GM12872 (cell line): ENCODE measurements around the gene YTHDF2.
A peak's percentile ranks its signal among the peaks of the same experiment; 100 is the strongest.

Experiments
- TF ChIP-seq, protein P1 (sequence below): IDR thresholded peaks from 3 replicates; pipeline ENCODE4 v1.5.1; 2011; ENCODE audit warnings: low read depth, mild to moderate bottlenecking, low read length, moderate library complexity; ENCODE audit not compliant: insufficient read depth

YTHDF2 gene

DNA sequence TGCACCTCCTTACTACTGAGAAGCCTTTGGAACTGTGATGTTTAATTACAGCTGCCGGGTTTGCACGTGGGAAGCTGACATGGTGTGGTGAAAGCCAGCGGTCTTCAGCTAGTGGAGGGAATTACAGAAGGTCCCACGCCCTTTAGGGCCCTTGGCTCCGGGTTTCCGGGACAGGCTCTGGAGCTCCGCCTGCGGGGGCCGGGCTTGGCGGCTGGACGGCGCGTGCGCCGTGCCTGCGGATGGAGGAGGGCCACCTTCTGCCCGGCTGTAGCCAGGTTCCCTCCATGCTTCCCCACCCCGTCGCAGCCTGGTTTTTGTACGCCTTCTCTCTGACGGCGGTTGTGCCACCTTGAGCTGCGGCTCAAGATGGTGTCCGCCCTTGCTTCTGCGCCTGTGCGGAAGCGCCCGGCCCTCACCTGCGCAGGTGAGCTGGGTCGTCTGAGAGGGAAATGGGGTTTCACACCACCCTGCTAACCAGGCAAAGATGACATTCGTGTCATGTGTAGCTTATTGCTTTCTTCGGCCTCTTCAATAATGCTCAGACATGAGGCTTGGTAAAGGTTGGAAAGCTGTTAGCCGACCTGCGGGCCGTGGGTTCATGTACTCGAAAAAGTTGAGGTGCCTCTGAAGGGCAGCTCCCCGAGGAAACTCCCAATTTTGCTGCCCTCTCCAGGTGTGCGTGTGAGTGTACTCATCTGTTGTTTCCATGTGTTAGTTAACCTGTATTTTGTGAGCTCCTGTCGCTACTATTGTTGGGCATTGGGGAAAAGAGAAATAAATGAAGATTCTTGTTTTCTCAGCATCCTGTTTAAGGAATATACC is 38.6 kb downstream of the YTHDF2 start:
- TF ChIP-seq, protein P1, sequence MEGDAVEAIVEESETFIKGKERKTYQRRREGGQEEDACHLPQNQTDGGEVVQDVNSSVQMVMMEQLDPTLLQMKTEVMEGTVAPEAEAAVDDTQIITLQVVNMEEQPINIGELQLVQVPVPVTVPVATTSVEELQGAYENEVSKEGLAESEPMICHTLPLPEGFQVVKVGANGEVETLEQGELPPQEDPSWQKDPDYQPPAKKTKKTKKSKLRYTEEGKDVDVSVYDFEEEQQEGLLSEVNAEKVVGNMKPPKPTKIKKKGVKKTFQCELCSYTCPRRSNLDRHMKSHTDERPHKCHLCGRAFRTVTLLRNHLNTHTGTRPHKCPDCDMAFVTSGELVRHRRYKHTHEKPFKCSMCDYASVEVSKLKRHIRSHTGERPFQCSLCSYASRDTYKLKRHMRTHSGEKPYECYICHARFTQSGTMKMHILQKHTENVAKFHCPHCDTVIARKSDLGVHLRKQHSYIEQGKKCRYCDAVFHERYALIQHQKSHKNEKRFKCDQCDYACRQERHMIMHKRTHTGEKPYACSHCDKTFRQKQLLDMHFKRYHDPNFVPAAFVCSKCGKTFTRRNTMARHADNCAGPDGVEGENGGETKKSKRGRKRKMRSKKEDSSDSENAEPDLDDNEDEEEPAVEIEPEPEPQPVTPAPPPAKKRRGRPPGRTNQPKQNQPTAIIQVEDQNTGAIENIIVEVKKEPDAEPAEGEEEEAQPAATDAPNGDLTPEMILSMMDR = no peak

DNA sequence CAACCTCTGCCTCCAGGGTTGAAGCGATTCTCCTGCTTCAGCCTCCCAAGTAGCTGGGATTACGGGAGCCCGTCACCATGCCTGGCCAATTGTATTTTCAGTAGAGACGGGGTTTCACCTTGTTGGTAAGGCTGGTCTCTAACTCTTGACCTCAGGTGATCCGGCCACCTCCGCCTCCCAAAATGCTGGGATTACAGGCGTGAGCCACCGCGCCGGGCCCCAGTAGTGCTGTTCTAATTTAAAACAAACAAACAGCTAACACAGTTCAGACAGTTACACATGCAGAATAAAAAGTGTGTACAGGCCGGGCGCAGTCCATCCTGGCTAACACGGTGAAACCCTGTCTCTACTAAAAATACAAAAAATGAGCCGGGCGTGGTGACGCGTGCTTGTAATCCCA is 39.6 kb downstream of the YTHDF2 start:
- TF ChIP-seq, protein P1 = no peak

DNA sequence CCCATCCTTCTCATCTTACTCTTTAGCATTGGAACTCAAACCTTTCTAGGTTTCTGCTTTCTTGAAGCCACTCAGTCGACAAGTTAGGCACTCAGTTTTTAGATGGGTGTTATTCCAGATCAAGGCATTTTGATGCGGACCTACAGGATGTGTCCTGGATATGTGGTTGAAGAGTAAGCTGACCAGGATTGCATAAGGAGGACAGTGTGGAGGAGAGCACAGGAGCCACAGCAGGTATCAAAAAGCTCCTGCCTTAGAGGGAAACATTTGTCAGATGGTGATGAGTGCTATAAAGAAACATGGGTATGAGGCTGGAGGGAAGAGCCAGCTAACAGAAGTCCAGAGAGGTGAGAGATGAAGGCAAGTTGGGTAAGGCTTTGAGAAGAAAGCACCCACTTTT is 41.3 kb downstream of the YTHDF2 start:
- TF ChIP-seq, protein P1 = no peak

DNA sequence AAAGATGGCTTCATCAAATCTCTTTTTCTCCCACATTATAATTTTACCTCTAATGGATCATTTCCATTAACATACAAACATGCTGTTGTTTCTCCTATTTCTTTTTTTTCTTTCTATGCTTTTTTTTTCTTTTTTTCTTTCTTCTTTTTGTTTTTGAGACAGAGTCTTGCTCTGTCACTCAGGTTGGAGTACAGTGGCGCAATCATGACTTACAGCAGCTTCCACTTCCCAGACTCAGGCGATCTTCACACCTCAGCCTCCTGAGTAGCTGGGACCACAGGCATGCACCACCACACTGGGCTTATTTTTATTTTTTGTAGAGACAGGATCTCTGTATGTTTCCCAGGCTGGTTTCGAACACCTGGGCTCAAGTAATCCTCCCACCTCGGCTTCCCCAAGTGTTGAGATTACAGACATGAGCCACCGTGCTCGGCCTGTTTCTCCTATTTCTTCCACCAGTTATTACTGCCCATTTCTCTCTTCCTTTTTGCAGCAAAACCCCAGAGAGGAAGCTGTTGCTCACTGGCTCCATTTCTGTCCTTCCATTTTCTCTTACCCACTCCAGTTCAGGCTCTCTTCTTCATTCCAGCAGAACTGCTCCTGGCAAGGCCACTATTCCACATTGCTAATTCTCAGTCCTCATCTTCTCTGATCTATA is 43.1 kb downstream of the YTHDF2 start:
- TF ChIP-seq, protein P1 = no peak

DNA sequence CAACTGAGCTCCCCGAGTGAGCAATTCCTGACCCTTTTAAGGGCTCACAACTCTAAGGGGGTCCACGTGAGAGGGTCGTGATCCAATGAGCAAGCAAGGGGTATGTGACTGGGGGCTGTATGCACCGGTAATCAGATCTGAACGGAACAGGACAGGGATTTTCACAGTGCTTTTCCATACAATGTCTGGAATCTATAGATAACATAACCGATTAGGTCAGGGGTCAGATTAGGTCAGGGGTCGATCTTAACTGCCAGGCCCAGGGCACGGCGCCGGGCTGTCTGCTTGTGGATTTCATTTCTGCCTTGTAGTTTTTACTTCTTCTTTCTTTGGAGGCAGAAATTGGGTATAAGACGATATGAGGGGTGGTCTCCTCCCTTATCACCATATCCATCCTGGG is 44.6 kb downstream of the YTHDF2 start:
- TF ChIP-seq, protein P1 = no peak

DNA sequence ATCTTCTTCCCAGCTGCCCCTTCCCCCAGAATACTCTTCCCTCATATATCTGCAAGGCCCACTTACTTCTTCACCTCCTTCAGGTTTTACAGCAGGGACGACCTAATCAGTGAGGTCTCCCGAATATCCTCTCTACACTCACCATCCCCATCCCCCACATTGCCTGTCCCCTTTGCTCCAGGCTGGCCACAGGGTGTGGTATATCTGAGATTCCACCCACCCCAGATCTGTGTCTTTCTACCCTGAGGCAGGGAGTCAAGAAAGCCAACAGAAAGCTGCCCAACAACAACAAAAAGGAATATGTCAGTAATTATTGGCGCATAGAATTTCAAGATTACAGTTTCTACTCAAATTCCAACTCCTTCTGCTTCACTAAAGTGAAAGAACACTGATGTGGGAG is 45.3 kb downstream of the YTHDF2 start:
- TF ChIP-seq, protein P1 = no peak

DNA sequence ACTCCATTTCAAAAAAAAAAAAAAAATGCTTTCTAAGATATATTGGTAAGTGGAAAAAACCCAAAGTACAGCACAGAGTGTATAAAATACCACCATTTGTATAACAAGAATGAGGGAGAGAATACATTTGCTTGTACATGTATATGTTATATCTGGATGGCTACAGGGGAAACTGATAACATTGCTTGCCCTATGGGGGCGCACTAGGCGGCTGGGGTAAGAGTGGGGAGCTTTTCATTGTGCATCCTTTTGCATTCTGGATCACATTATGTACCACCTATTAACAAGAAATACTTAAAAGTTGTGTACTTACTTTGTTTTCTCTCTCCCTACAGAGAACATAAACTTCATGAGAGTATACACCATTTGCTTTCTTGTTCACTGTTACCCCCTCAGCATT is 46.6 kb downstream of the YTHDF2 start:
- TF ChIP-seq, protein P1 = 0 out of 3 replicates have a peak, but pooled peaks have one; percentile 16
